DMS53 (cell line): ENCODE results near the gene STH.
"Not testable (repeated sequence)": the region's sequence is repeated elsewhere in the genome, so short reads cannot be mapped to it uniquely, and the experiment has no call there.

Source experiments
- DNase-seq: peaks from one replicate; lab custom pipeline; 2025; lab: John Stamatoyannopoulos, UW

The STH gene

GRCh38 chr17:45998987-45999899 is at the start of gene STH:
Gene STH, plus strand, starts transcription at chr17:45999250. Its CDS starts 30 bp downstream, at chr17:45999280.
- no peak for DNase-seq

GRCh38 chr17:45949755-45950320 is 49.2 kb upstream of the STH start:
- DNase-seq: no peak

DNA sequence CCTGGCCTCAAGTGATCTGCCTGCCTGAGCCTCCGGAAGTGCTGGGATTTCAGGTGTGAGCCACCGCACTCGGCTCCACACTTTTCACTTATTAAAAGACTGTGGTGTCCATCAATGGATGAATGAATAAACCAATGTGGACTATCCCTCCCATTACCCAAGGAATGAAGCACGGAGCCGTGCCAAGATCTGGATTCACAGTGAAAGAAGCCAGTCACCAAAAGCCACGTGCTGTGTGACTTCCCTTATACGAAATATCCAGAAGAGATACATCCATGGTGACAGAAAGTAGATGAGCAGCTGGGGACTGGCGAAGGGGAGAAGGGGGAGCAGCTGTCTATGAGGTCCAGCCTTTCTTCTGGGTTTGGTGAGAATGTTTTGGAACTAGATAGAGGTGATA is 48.2 kb upstream of the STH start:
- DNase-seq: no peak

DNA sequence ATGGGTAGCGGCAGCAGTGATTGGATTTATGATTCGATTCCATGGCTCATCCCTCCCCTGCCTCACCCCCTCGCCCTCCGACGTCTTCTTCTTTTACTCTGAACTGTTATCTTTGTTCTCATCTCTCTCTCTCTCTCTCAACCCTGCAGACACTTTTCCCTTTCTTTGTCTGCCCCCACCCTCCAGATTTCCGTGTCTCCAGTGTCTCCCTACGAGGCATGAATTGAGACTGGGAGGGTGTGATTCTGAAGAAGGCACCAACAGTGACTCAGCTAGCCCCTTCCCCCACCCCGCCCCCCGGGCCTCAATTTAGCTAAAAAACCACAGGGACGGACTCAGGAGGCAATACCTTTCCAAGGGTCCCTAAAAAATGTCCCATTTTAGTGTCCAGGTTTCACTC is 47.6 kb upstream of the STH start:
- no peak for DNase-seq

GRCh38 chr17:45951941-45952340 is 47.1 kb upstream of the STH start:
- DNase-seq: peak; percentile 19

DNA sequence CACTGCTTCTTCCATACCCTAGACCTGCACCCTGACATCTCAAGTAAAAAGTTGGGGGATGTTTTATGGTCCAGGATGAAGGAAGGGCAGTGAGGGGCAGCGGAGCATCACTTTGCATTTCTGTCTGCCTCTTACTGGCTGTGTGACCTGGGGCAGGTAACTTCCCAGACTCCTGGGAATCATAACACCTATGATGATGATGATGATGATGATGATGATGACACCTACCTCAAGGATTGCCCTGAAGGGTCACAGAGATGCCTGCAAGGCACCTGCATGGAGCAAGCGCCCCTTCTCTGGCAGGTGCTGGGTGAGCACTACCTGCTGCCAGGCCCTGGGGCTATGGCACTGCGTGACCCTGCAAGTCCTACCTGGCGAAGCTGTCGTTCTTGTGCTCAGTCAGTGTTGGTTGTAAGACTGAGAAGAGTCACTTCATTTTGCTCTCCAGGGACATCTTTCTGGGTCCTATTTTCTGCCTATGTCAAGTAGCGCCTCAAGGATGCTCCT is 46.2 kb upstream of the STH start:
- no peak for DNase-seq

- DNase-seq: no peak
Observed at GRCh38 chr17:45953561-45953960, 45.5 kb upstream of the STH start.

DNA sequence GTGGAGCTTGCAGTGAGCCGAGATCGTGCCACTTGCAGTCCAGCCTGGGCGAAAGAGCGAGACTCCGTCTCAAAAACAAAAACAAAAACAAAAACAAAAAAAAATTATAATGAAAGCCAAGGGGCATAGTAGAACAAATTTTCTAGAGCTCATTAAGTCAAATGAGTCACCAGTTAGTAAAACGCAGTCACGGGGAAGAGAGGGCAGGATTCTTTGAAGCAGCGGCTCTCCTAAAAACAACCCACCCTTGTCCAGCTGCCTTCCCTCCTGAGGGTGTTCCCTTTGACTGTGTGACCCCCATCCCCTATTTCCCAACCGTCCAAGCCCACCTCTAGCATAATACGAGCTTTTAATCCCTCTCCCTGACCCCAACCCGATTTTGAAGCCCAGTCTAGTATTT is 44.1 kb upstream of the STH start:
- DNase-seq: no peak

GRCh38 chr17:45955326-45955725 is 43.7 kb upstream of the STH start:
- no peak for DNase-seq

GRCh38 chr17:45956090-45956489 is 43.0 kb upstream of the STH start:
- DNase-seq: no peak

GRCh38 chr17:45956746-45957145 is 42.3 kb upstream of the STH start:
- not testable (repeated sequence) for DNase-seq

- no peak for DNase-seq
Observed at GRCh38 chr17:45958307-45958706, 40.7 kb upstream of the STH start.

GRCh38 chr17:45958994-45959665 is 39.9 kb upstream of the STH start:
- no peak for DNase-seq

GRCh38 chr17:45960311-45960710 is 38.7 kb upstream of the STH start:
- no peak for DNase-seq

- DNase-seq: no peak
Observed at GRCh38 chr17:45961206-45961605, 37.8 kb upstream of the STH start.

DNA sequence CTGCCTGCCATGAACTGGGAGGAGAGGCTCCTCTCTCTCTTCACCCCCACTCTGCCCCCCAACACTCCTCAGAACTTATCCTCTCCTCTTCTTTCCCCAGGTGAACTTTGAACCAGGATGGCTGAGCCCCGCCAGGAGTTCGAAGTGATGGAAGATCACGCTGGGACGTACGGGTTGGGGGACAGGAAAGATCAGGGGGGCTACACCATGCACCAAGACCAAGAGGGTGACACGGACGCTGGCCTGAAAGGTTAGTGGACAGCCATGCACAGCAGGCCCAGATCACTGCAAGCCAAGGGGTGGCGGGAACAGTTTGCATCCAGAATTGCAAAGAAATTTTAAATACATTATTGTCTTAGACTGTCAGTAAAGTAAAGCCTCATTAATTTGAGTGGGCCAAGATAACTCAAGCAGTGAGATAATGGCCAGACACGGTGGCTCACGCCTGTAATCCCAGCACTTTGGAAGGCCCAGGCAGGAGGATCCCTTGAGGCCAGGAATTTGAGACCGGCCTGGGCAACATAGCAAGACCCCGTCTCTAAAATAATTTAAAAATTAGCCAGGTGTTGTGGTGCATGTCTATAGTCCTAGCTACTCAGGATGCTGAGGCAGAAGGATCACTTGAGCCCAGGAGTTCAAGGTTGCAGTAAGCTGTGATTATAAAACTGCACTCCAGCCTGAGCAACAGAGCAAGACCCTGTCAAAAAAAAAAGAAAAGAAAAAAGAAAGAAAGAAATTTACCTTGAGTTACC is 36.7 kb upstream of the STH start:
- DNase-seq: no peak

DNA sequence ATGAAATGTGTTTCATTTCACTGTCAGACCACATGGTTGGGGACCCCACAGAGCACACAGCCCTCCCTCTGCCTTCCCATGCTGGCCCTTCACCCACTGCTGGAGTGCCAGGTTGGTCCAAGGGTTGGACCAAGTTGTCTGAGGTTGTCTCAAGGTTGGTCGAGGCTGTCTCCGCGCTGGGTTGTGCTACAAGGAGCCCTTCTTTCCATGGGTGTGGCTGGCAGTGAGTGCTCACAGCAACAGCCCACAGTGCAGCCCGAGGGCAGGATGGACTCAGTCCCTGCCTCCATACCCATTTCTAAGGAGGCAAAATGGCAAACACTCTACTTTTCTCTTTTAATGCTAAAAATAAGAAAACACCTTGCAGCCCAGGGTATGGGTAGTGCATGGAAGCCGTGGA is 35.8 kb upstream of the STH start:
- DNase-seq: no peak

DNA sequence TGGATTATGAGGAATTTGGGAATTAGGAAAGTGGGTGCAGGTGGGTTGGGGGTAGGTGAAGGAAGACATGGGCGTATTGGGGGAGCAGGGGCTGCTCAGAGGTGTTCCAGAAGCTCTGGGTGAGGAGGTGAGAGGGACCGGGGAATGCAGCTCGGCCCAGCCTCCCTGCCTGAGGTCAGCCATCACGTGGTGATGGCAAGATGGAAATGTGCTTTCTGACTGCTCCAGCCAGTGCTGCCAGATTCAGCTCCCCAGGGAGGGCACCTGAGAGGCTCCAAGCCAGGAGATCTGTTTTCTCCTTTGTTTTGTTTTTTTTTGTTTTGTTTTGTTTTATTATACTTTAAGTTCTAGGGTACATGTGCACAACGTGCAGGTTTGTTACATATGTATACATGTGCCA is 35.2 kb upstream of the STH start:
- no peak for DNase-seq

GRCh38 chr17:45964634-45965033 is 34.4 kb upstream of the STH start:
- DNase-seq: no peak

GRCh38 chr17:45965812-45966211 is 33.2 kb upstream of the STH start:
- DNase-seq: no peak

- DNase-seq: no peak
Observed at GRCh38 chr17:45966606-45967280, 32.3 kb upstream of the STH start.

DNA sequence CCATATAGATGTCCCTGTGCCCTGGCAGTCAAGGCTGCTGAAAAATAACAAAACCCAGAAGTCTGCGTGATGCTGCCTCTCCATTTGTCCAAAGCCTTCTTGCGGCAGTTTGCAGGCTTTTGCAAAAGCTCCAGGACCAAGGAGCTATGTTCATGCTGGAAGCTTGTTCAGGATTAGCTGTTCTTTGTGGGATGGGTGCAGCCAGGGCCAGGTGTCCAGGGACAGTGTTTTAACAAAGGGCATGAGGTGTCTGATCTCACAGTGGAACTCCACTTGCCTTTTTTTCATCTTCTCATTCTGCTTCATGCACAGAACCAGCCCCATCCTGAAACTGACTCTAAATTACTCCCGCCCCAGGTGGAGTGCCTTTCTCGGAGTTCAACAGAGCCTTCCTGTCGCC is 31.7 kb upstream of the STH start:
- no peak for DNase-seq
